ENCODE results near the gene LENG8. TPM values are rescaled to one million over a fixed set of nuclear protein-coding genes. Genes with fewer than 3 reads are reported as not detected.

The LENG8 gene
- total and polyA plus RNA-seq, 8 donors, result 37.4 to 464 (median 121) TPM

- Histone ChIP-seq H3K27me3 (peaks cover 0 to 12% (median 0%) of the 10 kb centered on the region in 3 donors), H3K27ac (no peak overlapping the region), H3K36me3 (no peaks in the 10 kb centered on the region), H3K4me1 (no peaks in the 10 kb centered on the region), H3K9me3 (no peaks in the 10 kb centered on the region), H3K4me3 (no peak overlapping the region)
- intact Hi-C loops (cut with DNase I; ENCODE audit: low total_unique reads), result no loop called here
- TF ChIP-seq CTCF (IDR thresholded peaks at IDR 0.05) (no peak), POLR2A (IDR thresholded peaks at IDR 0.05) (no peak), EP300 (IDR thresholded peaks at IDR 0.05) (no peak), POLR2AphosphoS5 (IDR thresholded peaks at IDR 0.05) (no peak)
- no peak for DNase-seq
These were observed 43.4 kb upstream of the LENG8 start for GRCh38 chr19:54405628-54406027.

- no peak for DNase-seq
- no peak overlapping the region for H3K27ac ChIP-seq
- no peaks in the 10 kb centered on the region for H3K4me1 ChIP-seq
- no peak overlapping the region for H3K4me3 ChIP-seq
- WGBS, 5 donors, result 81 to 93% (median 88%) methylated on average over 7 of the region's 7 CpGs
- H3K9me3 ChIP-seq, result no peaks in the 10 kb centered on the region
- TF ChIP-seq CTCF (IDR thresholded peaks at IDR 0.05) (no peak), EP300 (IDR thresholded peaks at IDR 0.05) (no peak), POLR2AphosphoS5 (IDR thresholded peaks at IDR 0.05) (no peak), POLR2A (IDR thresholded peaks at IDR 0.05) (no peak)
- intact Hi-C loops (cut with DNase I; ENCODE audit: low total_unique reads), result no loop called here
- H3K27me3 ChIP-seq, result peaks cover 0 to 32% (median 0%) of the 10 kb centered on the region in 3 donors
- no peaks in the 10 kb centered on the region for H3K36me3 ChIP-seq
These were observed 41.2 kb upstream of the LENG8 start for GRCh38 chr19:54407780-54408179.

GRCh38 chr19:54408456-54409026, 40.5 kb upstream of the LENG8 start:
- Histone ChIP-seq H3K4me3 (no peak overlapping the region), H3K36me3 (no peaks in the 10 kb centered on the region), H3K27ac (no peak overlapping the region), H3K27me3 (peaks cover 0 to 32% (median 0%) of the 10 kb centered on the region in 3 donors), H3K9me3 (no peaks in the 10 kb centered on the region), H3K4me1 (no peaks in the 10 kb centered on the region)
- 82 to 88% (median 85%) methylated on average over 9 of the region's 9 CpGs for WGBS, 5 donors
- TF ChIP-seq EP300 (IDR thresholded peaks at IDR 0.05), result no peak
- TF ChIP-seq CTCF (IDR thresholded peaks at IDR 0.05), result no peak
- no peak for TF ChIP-seq POLR2A (IDR thresholded peaks at IDR 0.05)
- TF ChIP-seq POLR2AphosphoS5 (IDR thresholded peaks at IDR 0.05), result no peak
- intact Hi-C loops (cut with DNase I; ENCODE audit: low total_unique reads), result no loop called here
- no peak for DNase-seq

GRCh38 chr19:54411033-54411432, 38.0 kb upstream of the LENG8 start:
- intact Hi-C loops (cut with DNase I; ENCODE audit: low total_unique reads), result no loop called here
- no peak for TF ChIP-seq POLR2A (IDR thresholded peaks at IDR 0.05)
- no peak for TF ChIP-seq EP300 (IDR thresholded peaks at IDR 0.05)
- no peak for TF ChIP-seq POLR2AphosphoS5 (IDR thresholded peaks at IDR 0.05)
- TF ChIP-seq CTCF (IDR thresholded peaks at IDR 0.05), result no peak

More at GRCh38 chr19:54411033-54411432, 38.0 kb upstream of the LENG8 start:
- Histone ChIP-seq H3K27ac (no peak overlapping the region), H3K4me1 (peaks cover 0 to 9% (median 3%) of the 10 kb centered on the region in 4 donors), H3K27me3 (peaks cover 18 to 53% (median 19%) of the 10 kb centered on the region in 3 donors), H3K36me3 (no peaks in the 10 kb centered on the region), H3K9me3 (no peaks in the 10 kb centered on the region), H3K4me3 (no peak overlapping the region)
- DNase-seq, result no peak

All from stomach (tissue), 9 donors.